ENCODE data around the gene ATP5F1D.

The ATP5F1D gene

GRCh38 chr19:1220976-1221903 lies 20.3 kb upstream of the ATP5F1D start:
- no peak for DNase-seq (ENCODE audit: low read depth in 2 of 2)

- no peak for DNase-seq (ENCODE audit: low read depth in 2 of 2)
Observed at GRCh38 chr19:1221904-1222255, 19.7 kb upstream of the ATP5F1D start.

- no peak for DNase-seq (ENCODE audit: low read depth in 2 of 2)
Observed at GRCh38 chr19:1222394-1222793, 19.2 kb upstream of the ATP5F1D start.

GRCh38 chr19:1223018-1223855 lies 18.3 kb upstream of the ATP5F1D start:
- no peak for DNase-seq (ENCODE audit: low read depth in 2 of 2)

- no peak for DNase-seq (ENCODE audit: low read depth in 2 of 2)
Observed at GRCh38 chr19:1224047-1224825, 17.3 kb upstream of the ATP5F1D start.

- no peak for DNase-seq (ENCODE audit: low read depth in 2 of 2)
Observed at GRCh38 chr19:1224847-1225246, 16.7 kb upstream of the ATP5F1D start.

GRCh38 chr19:1225440-1226226 lies 15.9 kb upstream of the ATP5F1D start:
- no peak for DNase-seq (ENCODE audit: low read depth in 2 of 2)

- DNase-seq (ENCODE audit: low read depth in 2 of 2) = no peak
Observed at GRCh38 chr19:1226227-1226518, 15.4 kb upstream of the ATP5F1D start.

- DNase-seq (ENCODE audit: low read depth in 2 of 2) = no peak
Observed at GRCh38 chr19:1226522-1227303, 14.8 kb upstream of the ATP5F1D start.

- no peak for DNase-seq (ENCODE audit: low read depth in 2 of 2)
Observed at GRCh38 chr19:1227304-1228054, 14.1 kb upstream of the ATP5F1D start.

GRCh38 chr19:1228161-1228957 lies 13.2 kb upstream of the ATP5F1D start:
- no peak for DNase-seq (ENCODE audit: low read depth in 2 of 2)

- DNase-seq (ENCODE audit: low read depth in 2 of 2) = no peak
Observed at GRCh38 chr19:1229056-1229923, 12.3 kb upstream of the ATP5F1D start.

GRCh38 chr19:1229924-1230782 lies 11.4 kb upstream of the ATP5F1D start:
- no peak for DNase-seq (ENCODE audit: low read depth in 2 of 2)

- no peak for DNase-seq (ENCODE audit: low read depth in 2 of 2)
Observed at GRCh38 chr19:1230783-1231489, 10.6 kb upstream of the ATP5F1D start.

GRCh38 chr19:1231729-1232637 lies 9.6 kb upstream of the ATP5F1D start:
- DNase-seq (ENCODE audit: low read depth in 2 of 2) = no peak

All from stimulated activated CD4-positive, alpha-beta T cell treated with anti-CD3 and anti-CD28 coated beads, Interleukin-1b, Interleukin-23, amount 100 ng/mL, for 1 hour (primary cell).